AG04449 (cell line): ENCODE measurements around the gene TMEM74B.

Experiments used
- CTCF ChIA-PET: fragments of 350-600 bp; formaldehyde crosslinking; extraction: SDS; loops from one replicate; lab custom pipeline; 2021; ENCODE audit warnings: antibody characterized with exemption; lab: Yijun Ruan, JAX
- POLR2A ChIA-PET: fragments of 400-600, 350-600 bp; formaldehyde crosslinking; extraction: SDS; loops from one replicate; lab custom pipeline; 2020; ENCODE audit warnings: antibody characterized with exemption, inconsistent platforms; lab: Yijun Ruan, JAX
- DNase-seq: peaks from one replicate; pipeline ENCODE4 v3.0.0-alpha.2; 2010; ENCODE audit warnings: low read depth, low spot score
- H3K4me3 ChIP-seq: 2 replicates; pipeline ENCODE4 v1.5.1; 2011; ENCODE audit warnings: low read depth, mild to moderate bottlenecking, control low read depth, low read length
- CTCF ChIP-seq: IDR thresholded peaks from one replicate; pipeline ENCODE4 v1.5.1; 2011; ENCODE audit warnings: mild to moderate bottlenecking, moderate library complexity, low read length, control low read depth, inconsistent platforms; ENCODE audit not compliant: insufficient read depth; ENCODE audit errors: missing control alignments

TMEM74B gene

GRCh38 chr20:1185316-1185741, 548 bp upstream of the TMEM74B start:
- TF ChIP-seq CTCF: no peak
- ChIA-PET CTCF (interaction anchor here (1.5 to 1.7 kb wide), 2 partner anchors 9 to 14 kb away, joined by 5 to 6 read pairs; no protein-coding TSS in a partner anchor), POLR2A (no interaction called here)
- peak overlapping the region; percentile 40 for H3K4me3 ChIP-seq
- DNase-seq: no peak

GRCh38 chr20:1184260-1184637, 532 bp downstream of the TMEM74B start:
- ChIA-PET CTCF (interaction anchor here (0.9 to 1.5 kb wide), 2 partner anchors 8 to 24 kb away, joined by 3 to 5 read pairs; no protein-coding TSS in a partner anchor), POLR2A (no interaction called here)
- no peak for TF ChIP-seq CTCF
- DNase-seq: no peak
- no peak overlapping the region for H3K4me3 ChIP-seq

GRCh38 chr20:1183153-1183552, 1.6 kb downstream of the TMEM74B start:
- H3K4me3 ChIP-seq: no peak overlapping the region
- no peak for DNase-seq
- POLR2A ChIA-PET: no interaction called here
- CTCF ChIA-PET: interaction anchor here (0.7 kb wide), 1 partner anchor 18 kb away, joined by 3 read pairs; no protein-coding TSS in a partner anchor
- no peak for TF ChIP-seq CTCF

- ChIA-PET CTCF (interaction anchor here (0.7 to 0.9 kb wide), 2 partner anchors 28 to 31 kb away, joined by 3 read pairs; no protein-coding TSS in a partner anchor), POLR2A (no interaction called here)
- H3K4me3 ChIP-seq: no peak overlapping the region
- DNase-seq: no peak
- no peak for TF ChIP-seq CTCF
Observed at GRCh38 chr20:1182106-1182505, 2.7 kb downstream of the TMEM74B start.

- no peak for TF ChIP-seq CTCF
- CTCF ChIA-PET: interaction anchor here (1.0 kb wide), 1 partner anchor 131 kb away, joined by 3 read pairs; no protein-coding TSS in a partner anchor
- DNase-seq: no peak
- POLR2A ChIA-PET: no interaction called here
- no peak overlapping the region for H3K4me3 ChIP-seq
Observed at GRCh38 chr20:1180949-1181348, 3.8 kb downstream of the TMEM74B start.

- POLR2A ChIA-PET: no interaction called here
- no peak for TF ChIP-seq CTCF
- CTCF ChIA-PET: interaction anchor here (0.5 to 3.3 kb wide), 2 partner anchors 9 to 1277 kb away, joined by 4 to 9 read pairs; no protein-coding TSS in a partner anchor
- H3K4me3 ChIP-seq: no peak overlapping the region
- DNase-seq: no peak
Observed at GRCh38 chr20:1178623-1179022, 6.2 kb downstream of the TMEM74B start.
